H4 (cell line): ENCODE results near the gene ZNF664. TPM values are rescaled to one million over a fixed set of nuclear protein-coding genes. Genes with fewer than 3 reads are reported as not detected.

Experiments used
- DNase-seq: peaks from one replicate; pipeline ENCODE4 v3.0.0-alpha.2; 2015; ENCODE audit warnings: low spot score
- total RNA-seq: library from RNA; depleted of rRNA; stranded (reverse); fragments of >200 nt; shearing (Covaris generic); gene quantifications from 2 replicates; pipeline ENCODE4 v1.2.3, GENCODE V29; 2014

Gene ZNF664
- total RNA-seq, 1 experiment from 2014 or later, result 48.6 TPM

GRCh38 chr12:124033859-124034258 lies 60.8 kb downstream of the ZNF664 start:
- DNase-seq, result no peak

- no peak for DNase-seq
Measured at GRCh38 chr12:124034297-124034696, 61.3 kb downstream of the ZNF664 start.

DNA sequence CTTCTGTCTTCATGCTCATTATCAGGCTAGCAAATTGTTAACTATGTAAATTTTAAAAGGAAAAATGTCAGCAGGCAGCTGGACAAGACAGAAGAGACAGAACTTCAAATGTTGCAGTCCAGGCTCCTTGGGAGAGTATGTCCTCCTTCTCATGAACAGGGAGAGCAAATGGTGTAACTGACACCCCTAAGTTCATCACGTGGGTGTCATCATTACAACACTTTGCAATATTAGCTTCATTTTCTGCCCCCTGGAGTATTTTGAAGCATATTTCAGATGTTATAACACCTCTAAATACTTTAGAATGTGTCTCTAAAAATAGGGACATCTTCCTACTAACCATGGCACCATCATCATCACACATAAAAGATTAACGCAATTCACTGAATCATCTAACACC lies 62.1 kb downstream of the ZNF664 start:
- DNase-seq, result no peak

- no peak for DNase-seq
Measured at GRCh38 chr12:124036171-124036598, 63.2 kb downstream of the ZNF664 start.

GRCh38 chr12:124036657-124037109 lies 63.7 kb downstream of the ZNF664 start:
- DNase-seq, result no peak

DNA sequence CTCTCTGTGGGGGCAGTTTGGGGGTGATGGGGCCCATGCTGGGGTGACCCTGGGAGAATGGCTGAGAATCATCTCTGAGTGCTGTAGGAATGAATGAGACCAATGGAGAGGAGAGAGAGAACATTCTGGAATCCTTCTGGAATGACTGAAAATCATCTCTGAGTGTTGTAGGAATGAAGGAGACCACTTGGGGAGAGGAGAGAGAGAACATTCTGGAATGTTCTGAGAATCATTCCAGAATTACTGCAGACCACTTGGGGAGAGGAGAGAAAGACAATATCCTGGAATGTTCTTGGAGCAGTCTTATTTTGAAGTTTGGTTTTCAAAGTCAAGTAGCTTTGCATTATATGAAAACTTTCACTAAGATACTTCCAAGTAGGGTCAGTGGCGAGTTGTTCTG lies 64.3 kb downstream of the ZNF664 start:
- DNase-seq, result no peak

DNA sequence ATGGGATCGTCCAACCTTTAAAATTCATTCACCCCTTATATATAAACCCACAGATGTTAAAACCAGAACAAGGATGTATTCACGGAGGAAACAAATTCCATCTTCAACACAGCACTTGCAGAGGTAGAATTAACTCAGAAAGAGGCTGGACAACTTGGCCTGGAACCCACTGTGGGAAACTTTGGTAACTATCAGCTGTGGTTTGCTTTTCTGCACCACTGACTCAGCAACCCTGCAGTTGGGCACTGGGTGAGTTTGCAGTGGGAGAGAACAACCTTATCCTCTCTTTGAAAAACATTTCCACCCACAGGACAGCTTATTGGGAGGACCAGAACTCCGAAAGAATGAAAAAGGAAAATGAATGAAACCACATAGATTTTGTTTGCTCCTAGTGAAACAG lies 66.3 kb downstream of the ZNF664 start:
- DNase-seq, result peak; percentile 39

GRCh38 chr12:124040291-124040690 lies 67.3 kb downstream of the ZNF664 start:
- no peak for DNase-seq

DNA sequence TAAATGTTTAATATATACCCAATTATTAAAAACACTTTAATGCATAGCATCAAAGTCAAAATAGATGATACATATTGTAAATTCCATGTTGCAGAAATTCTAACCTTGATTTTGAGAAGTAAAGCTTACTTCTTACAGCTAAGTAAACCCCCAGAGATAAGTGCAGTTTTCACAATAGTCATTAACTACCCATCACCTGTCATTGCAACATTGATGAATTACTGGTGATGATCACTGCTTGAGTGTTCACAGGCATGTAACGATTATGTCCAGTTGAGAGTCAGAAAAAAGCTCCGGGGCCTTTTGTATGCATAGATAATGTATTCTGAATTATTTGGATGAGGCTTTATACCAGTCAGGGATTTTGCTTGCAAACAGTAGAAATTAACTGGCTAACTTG lies 67.7 kb downstream of the ZNF664 start:
- no peak for DNase-seq

GRCh38 chr12:124041907-124042306 lies 68.9 kb downstream of the ZNF664 start:
- DNase-seq, result no peak

DNA sequence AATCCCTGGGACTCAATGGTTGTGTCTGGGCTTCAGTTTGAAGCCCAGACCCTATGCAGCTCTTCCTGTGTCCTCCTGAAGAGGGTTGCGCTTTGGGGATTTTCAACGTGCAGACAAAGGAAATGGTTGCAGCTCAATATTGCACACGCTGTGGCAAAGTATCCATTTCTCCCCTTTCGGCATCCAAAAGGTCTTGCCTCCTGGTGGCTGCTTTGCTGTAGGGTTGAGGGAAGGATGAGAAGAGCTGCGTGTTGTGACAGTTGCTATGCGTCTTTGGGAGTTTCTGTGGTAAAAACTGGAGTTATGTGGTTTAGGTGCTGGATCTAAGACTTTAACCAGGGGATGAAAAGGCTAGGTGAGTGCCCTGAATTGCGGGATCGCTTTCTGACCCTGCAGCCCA lies 71.0 kb downstream of the ZNF664 start:
- no peak for DNase-seq

DNA sequence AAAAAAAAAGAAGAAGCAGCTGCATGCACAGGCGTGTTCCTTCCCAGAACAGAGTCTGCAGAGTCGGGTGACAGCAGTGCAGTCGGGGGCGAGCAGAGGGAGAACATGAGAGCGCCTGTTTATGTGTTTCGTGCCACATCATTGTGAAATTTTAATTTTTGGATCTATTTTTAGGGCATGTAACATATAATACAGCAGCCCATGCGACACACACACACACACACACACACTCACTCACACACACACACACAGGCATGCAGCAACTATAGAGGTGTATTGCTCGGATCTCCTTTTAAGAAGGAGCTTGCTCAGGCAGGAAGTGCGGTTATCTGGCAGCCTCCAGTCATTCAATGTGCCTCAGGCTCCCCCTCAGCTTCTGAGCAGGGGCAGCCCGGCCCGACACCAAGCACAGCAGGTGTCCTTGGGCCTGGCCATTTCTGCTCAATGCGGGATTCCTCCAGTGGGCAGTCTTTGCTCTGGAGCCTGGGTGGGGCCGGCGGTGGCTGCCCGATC lies 71.8 kb downstream of the ZNF664 start:
- no peak for DNase-seq

- no peak for DNase-seq
Measured at GRCh38 chr12:124045671-124046455, 72.8 kb downstream of the ZNF664 start.

DNA sequence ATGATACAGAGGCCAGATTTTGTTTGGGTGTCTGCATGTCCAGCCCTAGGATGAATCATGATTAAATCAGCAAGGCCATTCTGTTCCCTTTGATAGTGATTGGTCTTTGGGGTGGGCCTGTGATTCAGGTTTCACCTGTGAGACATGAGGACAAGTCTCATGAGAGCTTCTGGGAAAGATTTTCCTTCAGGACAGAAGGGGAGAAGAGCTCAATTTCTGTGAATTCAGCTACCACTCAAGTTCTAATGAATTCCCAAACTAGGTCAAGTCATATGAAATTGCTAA lies 73.4 kb downstream of the ZNF664 start:
- DNase-seq, result no peak

GRCh38 chr12:124047045-124047566 lies 74.1 kb downstream of the ZNF664 start:
- DNase-seq, result no peak

DNA sequence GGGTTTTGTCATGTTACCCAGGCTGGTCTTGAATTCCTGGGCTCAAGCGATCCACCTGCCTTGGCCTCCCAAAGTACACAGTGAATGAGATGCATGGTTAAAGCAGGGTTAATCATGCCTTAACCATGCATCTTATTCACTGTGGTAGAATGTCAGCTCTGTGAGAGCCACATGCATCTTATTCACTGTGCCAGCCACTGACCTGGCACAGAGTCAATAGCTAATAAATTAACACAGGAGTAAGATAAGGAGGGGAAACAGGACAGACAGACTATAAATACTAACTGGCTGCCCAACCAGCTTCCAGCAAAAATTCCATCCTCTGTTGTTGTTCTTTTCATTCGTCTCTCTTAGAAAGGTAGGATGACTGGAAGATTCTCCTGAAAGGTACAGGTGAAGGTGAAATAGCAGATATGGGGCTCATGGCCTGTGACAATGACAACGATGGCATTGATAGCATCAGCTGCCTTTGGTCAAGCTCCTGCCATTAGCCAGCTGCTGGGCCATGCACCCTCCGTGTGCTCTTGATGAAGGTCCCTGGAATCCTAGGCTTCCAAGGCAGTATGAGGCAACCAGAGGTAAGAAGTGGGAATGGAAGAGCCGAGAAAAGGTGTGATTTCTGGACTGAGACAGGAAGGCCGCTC lies 76.6 kb downstream of the ZNF664 start:
- no peak for DNase-seq

- peak; percentile 38 for DNase-seq
Measured at GRCh38 chr12:124053851-124054250, 80.8 kb downstream of the ZNF664 start.

DNA sequence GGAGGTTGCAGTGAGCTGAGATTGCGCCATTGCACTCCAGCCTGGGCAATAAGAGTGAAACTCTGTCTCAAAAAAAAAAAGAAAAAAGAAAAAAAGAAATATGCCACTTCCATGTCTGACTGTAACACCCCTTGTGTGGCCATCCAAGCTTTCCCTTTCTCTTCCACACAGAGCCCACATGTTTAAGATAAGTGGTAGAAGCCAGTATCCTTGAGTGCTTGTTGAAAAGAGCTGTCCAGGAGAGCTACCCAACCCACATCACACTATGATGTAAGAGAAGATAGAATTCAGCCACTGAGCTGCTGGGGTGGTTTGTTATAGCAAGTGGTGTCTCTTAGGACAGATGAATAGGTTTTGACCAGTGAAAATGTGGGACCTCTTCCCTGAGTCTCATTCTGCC lies 82.1 kb downstream of the ZNF664 start:
- DNase-seq, result no peak

- DNase-seq, result no peak
Measured at GRCh38 chr12:124057691-124058090, 84.7 kb downstream of the ZNF664 start.

- no peak for DNase-seq
Measured at GRCh38 chr12:124059752-124060151, 86.7 kb downstream of the ZNF664 start.
